GM18505 (cell line): ENCODE measurements around the gene GLB1L2.

ENCODE experiments used
- ATAC-seq: cut with Tn5 transposase; IDR thresholded peaks from one replicate; pipeline ENCODE4 v1.9.1; 2021; ENCODE audit not compliant: unreplicated experiment
- POLR2A ChIP-seq: IDR thresholded peaks from 4 replicates; pipeline ENCODE4 v1.6.1; 2011; ENCODE audit warnings: borderline replicate concordance; ENCODE audit not compliant: insufficient read depth, insufficient read length; ENCODE audit errors: extremely low read depth

The GLB1L2 gene

GRCh38 chr11:134405436-134405835 is 73.6 kb downstream of the GLB1L2 start:
- TF ChIP-seq POLR2A: no peak
- no peak for ATAC-seq

- no peak for TF ChIP-seq POLR2A
- ATAC-seq: no peak
Measured at GRCh38 chr11:134405841-134406240, 74.1 kb downstream of the GLB1L2 start.

- no peak for ATAC-seq
- no peak for TF ChIP-seq POLR2A
Measured at GRCh38 chr11:134406264-134407185, 74.7 kb downstream of the GLB1L2 start.

GRCh38 chr11:134407321-134407828 is 75.6 kb downstream of the GLB1L2 start:
- no peak for TF ChIP-seq POLR2A

GRCh38 chr11:134407923-134408322 is 76.1 kb downstream of the GLB1L2 start:
- no peak for ATAC-seq
- TF ChIP-seq POLR2A: no peak

More at GRCh38 chr11:134407321-134407828, 75.6 kb downstream of the GLB1L2 start:
- ATAC-seq: no peak

GRCh38 chr11:134409552-134410429 is 78.0 kb downstream of the GLB1L2 start:
- TF ChIP-seq POLR2A: no peak

GRCh38 chr11:134410766-134411165 is 79.0 kb downstream of the GLB1L2 start:
- ATAC-seq: no peak
- TF ChIP-seq POLR2A: no peak

More at GRCh38 chr11:134409552-134410429, 78.0 kb downstream of the GLB1L2 start:
- ATAC-seq: no peak

- ATAC-seq: no peak
- TF ChIP-seq POLR2A: no peak
Measured at GRCh38 chr11:134412203-134413042, 80.6 kb downstream of the GLB1L2 start, which contains the start of gene B3GAT1. Gene B3GAT1 (minus strand): TSS chr11:134412242. CDS start chr11:134387659, 24,583 bp downstream.

GRCh38 chr11:134413043-134413825 is 81.4 kb downstream of the GLB1L2 start:
- no peak for ATAC-seq
- no peak for TF ChIP-seq POLR2A

- no peak for TF ChIP-seq POLR2A
- ATAC-seq: no peak
Measured at GRCh38 chr11:134413826-134414731, 82.3 kb downstream of the GLB1L2 start.
